Measurements from ENCODE around the gene SARS1.
A peak's percentile ranks its signal among the peaks of the same experiment; 100 is the strongest.

Gene SARS1

DNA sequence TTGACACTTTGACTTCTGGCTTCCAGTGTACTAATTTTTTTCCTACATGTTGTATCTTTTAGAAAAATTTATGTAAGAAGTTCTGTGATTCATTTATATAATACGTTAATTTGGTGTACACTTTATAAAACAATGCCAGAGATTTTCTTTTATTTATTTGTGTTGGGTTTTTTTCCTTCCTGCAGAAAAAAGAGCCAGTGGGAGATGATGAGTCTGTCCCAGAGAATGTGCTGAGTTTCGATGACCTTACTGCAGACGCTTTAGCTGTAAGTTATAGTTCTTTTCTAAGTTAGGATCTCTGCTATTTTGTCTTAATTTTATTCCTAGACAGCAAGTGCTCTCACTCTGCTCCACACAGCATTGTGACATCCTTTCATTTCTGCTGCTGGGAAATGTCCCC, 14.4 kb downstream of the SARS1 start:
- DNase-seq (ENCODE audit: low spot score): peak; percentile 74

DNA sequence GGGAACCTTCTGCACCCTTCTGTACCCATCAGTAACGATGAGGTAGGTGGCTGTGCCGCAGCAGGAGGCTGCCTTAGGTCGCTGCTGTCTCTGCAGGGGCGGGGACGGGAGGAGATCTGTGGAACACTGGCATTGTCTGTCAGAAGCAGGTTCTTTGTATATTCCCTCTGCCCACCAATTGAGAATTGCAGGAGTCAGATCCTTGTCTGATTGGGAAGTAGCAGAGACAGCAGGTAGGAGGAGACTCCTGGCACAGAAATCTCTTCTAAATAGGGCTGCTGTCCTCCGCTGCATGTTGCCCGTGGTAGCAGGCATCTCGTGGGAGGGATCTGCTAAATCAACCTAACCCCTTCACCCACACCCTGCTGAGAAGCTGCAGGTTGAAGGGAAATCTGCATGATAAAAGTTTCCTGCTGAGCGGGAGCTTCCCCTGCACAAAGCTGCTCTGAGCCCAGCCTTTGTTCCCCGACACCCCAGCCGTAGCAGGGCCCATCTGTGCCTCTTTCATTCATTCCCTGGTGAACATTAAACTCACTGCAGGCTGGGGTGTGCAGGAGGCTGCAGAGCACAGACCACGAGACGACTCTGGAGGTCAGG, 15.9 kb downstream of the SARS1 start:
- no peak for DNase-seq (ENCODE audit: low spot score)

DNA sequence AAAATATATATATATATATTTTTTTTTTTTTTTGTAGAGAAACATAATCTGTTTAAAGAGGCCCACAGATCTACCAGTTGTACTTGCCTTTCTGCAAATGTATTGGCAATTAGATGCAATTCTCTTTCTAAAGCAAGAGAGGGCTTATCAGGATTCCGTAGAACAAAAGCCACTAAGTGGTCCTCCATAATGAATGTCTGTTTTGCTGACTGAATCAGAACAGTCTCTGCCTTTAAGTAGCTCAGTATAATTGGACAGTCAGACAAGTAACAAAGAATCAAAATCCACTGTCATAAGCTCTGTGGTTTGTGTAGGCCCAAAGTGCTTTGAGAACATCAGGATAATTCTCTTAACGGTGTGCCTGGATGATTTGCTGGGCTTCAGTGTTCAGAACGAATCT, 17.3 kb downstream of the SARS1 start:
- no peak for DNase-seq (ENCODE audit: low spot score)

DNA sequence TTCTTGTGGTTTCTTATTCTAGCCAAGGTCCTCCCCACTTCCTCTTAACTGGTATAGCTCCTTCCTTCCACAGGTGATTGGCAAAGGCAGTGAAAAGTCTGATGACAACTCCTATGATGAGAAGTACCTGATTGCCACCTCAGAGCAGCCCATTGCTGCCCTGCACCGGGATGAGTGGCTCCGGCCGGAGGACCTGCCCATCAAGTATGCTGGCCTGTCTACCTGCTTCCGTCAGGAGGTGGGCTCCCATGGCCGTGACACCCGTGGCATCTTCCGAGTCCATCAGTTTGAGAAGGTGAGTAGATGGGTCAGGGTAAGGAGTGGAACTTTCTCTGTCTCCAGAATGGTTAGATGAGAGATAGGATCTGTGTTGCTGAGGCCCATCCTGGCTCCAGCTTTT, 21.4 kb downstream of the SARS1 start:
- DNase-seq (ENCODE audit: low spot score): no peak

DNA sequence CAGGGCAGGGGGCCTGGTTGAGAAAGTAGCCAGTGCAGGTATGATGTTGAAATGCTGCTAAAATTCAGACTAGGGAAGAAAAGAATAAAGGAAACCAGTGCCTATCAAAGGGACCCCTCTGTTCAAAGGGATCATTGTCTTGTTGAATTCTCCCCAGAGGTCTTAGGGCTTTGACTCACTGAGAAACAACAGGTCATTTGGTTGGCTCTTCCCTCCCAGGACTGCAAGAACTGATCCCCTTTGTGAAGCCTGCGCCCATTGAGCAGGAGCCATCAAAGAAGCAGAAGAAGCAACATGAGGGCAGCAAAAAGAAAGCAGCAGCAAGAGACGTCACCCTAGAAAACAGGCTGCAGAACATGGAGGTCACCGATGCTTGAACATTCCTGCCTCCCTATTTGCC, 23.8 kb downstream of the SARS1 start:
- DNase-seq (ENCODE audit: low spot score): no peak

DNA sequence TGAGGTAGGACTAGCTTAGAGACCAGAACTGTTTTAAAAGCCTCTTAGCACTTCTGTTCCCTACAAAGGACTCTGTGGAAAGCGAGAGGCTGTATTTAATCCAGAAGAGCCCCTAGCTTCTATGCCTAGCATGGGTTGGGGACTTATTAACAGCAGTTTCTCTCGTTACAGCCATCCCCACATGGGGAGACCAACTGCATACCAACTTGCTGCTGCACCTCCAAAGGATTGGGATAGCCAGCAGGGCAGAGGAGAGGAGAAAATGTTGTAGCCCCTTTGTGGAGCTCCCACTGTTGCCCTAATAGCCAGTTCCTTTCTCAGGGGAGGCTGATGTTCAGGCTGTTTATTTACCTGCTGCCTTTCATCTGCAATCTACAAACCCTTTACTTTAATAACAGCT, 24.7 kb downstream of the SARS1 start:
- no peak for DNase-seq (ENCODE audit: low spot score)

DNA sequence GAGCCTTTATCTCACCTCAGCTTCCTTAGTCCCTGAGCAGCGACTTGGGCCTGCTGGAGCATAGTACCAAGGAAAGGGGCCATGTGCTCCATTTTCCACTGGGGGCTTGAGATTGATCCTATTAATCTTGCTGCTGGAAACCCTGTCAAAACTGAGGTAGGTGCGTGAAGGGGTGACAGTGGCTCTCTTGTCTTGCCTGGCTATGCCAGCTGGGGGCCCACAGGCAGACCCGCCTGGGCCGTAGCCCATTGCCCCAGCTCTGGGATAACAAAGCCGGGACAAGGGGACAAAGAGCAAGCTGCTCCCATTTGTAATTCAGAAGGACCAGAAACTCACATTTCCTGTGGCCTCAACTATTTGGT, 25.3 kb downstream of the SARS1 start:
- no peak for DNase-seq (ENCODE audit: low spot score)

DNA sequence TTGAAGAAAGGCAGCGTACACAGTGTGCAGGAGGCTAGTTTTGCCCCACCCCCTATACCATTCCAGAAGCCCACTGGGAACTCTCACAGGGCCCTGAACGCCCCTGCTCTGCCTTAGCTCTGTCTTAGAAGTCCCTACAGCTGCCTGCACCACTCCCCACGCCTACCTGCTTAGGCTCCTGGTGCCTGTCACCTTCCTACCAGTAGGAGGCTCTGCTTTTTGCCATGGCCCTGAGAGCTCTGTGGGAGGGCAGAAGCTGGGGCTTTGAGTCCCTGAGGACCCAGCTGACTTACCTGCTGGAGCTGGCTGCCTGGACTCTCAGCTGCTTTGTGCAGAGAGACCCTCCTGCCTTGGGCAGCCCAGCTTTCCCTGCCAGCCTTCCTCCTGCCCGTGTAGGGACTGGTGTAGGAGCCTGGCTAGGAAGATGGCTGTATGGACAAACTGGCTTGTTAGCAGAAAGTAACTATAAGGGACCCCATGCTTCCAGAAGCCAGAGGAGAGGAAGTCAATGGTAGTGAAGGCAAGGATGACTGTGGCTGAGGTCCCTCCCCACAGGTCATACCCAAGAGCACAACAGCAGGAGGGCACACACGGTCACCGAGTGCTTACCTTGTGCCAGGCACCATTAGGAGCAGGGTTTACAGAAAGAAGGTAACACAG, 25.8 kb downstream of the SARS1 start:
- no peak for DNase-seq (ENCODE audit: low spot score)

DNA sequence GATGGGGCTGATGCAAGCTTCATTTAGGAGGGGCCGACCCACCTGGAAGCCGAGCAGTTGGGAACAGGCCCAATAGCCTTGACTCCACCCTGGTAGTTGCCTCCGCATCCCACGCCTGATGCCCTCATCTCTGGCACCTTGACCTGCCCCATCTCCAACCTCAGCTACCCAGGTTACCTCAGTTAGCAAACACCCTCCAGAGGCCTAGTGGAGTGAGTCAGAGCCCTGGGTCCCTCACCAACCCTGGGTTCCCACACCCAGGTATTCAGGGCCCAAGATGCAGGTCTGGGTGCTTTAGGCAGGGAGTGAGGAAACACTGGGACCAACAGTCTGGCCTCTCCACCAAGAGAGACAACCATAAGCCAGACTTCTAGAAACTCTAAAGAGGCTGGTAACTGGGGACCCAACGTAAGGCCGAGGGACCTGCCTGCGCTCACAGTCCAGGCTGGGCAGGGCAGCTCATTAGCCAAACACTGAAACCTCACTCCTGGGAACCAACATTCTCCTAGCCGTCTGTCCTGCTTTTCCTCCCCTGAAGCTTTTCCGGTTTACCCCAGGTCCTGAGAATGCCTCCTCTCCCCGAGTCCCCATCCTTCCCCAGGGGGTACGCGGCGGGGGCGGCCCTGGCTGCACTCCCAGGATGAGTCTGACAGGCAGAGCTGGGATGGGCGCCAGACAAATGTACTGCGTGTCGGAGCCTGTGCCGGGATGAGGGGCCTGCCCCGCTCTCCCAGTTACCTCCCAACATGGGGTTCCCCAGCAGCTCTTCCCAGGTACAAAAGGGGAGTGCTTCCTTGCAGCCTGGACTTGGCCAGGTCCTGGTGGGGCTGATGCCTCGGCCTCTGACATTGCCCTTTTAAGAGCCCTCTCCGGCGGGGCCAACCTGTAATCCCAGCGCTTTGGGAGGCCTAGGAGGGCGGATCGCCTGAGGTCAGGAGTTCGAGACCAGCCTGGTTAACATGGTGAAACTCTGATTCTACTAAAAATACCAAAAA, 26.7 kb downstream of the SARS1 start:
- DNase-seq (ENCODE audit: low spot score): peak; percentile 58

DNA sequence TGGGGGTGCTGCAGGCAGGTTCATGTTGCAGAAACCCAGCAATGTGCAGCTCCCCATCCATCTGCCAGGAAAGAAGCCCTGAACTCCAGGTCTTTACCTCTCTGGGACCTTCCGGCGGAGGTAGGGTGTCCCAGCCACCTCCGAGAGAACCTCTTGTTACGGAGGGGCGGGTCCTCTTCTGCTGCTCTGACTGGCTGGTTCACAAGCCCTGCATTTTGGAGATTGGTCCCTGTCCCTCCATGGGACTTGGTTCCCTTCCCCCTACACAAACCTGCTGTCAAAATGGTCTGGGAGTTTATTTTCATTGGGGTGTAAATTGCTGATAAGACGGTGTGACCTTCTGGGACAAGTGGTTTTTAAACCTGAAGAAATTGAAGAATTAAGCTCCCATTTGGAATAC, 27.6 kb downstream of the SARS1 start:
- no peak for DNase-seq (ENCODE audit: low spot score)

DNA sequence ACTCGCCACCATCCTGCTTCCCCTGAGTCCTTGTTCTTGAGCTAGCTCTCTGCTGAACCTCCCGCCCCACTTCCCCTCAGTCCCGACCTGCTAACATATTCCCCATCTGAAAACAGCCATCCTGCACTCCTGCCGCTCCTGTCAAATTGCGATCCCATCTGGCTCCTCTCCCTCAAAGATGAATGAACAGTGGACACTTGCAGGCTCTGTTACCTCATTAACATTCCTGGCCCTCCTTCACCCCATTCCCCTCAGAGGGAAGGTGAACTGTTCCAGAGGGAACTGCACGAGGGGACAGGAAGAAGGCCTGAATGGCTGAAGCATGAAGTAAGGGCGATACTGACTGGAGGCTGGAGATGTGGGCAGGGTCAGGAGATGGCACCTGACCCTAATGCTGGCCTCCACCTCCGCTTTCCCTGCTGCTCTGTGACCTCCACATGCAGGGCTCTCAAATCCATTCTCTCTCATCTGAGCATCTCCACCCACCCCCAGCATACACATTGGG, 28.2 kb downstream of the SARS1 start:
- no peak for DNase-seq (ENCODE audit: low spot score)

DNA sequence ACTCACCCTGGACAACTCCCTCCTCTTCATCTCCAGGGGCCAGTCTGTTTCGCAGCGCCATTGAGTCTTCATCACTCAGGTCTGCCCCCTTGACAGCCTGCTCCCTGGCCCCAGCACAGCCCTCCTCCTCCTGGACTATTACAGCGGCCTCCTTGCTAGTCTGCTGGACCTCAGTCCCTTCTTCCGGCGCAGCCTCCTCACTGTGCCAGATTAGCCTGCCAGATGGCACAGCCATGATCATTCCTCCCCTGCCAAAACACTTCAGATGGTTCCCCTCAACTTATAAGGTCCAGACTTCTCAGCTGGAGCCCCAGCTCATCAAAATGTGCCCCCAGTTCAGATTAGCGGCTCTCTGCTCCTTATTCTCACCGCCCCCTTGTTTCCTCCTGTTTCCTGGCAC, 28.7 kb downstream of the SARS1 start:
- DNase-seq (ENCODE audit: low spot score): no peak

DNA sequence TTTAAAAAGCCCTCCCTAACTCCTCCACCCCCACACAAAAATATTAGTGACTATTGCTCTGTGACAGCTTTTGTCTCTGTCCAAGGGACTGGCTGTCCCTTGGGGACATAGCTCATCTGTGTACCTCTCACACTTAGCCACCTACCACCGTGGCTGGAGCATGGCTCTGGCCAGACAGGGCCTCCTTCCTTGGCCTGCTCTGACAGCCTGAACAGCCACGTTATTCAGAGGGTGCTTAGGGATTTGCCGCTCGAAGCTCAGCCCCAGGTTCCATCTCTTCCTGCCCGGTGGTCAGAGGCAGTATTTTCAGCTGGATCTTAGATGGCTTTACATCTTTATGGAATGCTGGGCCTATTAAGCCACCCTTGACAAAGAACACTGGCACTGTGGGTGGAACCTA, 29.5 kb downstream of the SARS1 start:
- no peak for DNase-seq (ENCODE audit: low spot score)

DNA sequence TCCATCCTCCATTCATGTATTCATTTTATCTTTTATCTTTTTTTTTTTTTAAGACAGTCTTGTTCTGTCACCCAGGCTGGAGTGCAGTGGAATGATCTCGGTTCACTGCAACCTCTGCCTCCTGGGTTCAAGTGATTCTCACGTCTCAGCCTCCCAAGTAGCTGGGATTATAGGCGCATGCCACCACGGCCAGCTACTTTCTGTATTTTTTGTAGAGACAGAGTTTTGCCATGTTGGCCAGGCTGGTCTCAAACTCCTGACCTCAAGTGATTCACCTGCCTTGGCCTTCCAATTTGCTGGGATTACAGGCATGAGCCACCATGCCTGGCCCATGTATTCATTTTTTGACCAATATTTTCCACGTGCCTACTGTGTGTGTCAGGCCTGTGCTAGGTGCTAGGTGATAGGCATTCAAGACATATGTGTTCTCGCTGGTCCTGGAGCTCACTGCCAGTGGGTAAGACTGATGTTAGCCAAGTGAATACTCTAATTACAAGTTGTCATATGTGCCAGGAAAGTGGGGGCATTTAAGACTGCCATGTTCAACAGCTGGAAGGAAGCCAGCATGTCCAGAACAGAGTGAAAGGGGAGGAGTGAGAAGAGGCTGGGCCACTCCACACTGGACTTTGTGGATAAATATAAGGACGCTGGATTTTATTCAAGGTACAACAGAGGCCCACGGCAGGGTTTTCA, 30.3 kb downstream of the SARS1 start:
- DNase-seq (ENCODE audit: low spot score): no peak

DNA sequence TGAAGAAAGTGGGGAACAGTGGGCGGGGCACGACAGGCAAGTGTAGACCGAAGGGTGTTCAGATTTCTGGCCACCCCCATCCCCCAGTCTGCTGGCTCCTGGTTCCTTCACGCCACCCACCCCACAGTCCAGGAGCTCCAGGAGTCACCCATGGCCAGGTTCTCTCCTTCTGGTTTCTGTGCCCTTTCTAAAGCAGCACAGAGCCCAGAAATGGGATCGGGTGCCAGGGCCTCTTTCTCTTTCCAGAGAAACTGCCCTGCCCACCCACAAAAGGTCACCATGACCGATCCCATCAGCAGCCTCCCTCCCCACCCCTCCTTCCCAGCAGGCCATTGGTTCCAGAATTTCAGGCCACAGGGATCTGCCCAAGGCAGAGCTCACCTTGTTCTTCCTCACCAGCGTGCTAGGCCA, 32.4 kb downstream of the SARS1 start:
- DNase-seq (ENCODE audit: low spot score): no peak

DNA sequence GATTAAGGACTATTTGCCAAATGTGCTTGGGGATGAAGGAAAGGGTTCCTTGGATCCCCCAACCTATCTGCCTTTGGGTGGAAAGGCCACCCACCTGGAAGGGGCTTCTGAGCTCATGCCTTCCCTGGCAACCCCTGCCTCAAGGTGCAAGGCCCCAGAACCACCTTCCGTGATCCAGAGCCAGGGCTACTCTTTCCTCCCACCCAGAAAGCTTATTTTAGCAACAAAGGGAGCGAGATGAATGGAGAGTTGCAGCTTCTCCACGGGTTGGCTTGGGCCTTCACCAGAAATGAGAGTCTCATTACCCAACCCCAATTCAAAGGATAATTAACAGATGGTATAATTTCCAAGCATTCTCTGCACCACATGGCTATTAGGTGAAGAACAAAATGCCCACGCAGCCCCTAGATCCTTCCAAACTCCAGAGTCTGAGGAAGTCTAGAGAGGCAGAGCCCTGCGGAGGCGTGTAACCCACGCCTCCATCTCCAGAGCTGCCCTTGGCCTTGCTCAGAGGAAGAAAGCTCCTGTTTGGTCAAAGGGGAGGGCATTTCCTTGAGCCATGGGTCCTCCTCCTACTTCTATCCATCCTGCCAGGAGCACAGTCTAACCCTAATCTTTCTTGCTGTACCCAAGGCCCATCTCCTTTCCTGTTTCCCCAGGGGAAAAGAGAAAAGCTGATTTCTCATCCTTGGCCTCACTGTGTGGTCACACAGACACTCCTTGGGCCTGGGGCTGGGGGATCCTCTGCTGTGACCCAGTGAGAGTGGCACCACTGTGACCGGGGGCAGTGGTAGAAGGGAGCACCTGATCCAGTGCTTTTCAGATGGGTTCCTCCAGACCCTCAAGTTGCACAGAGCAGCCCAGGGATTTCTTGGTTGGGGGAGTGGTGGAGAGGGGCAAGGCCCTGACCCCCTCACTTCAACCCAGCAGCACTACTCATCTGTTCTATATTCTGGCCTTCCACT, 34.0 kb downstream of the SARS1 start:
- no peak for DNase-seq (ENCODE audit: low spot score)

DNA sequence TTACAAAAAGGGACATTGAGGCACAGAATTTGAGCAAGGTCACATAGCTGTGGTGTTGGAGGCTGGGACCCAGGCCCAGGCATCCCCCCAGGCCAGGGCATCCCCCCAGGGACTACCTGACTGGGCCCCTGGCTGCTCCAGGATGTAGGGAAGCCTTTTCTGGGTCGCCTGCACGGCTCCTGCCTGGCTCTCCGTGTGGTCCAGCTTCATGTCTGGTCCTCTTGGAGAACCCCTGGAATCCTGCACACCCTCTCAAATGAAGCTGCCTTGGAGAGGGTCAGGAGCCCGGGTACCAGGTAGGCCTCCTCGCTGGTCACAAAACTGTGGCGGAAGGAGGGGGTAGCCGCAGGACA, 34.7 kb downstream of the SARS1 start:
- DNase-seq (ENCODE audit: low spot score): no peak

DNA sequence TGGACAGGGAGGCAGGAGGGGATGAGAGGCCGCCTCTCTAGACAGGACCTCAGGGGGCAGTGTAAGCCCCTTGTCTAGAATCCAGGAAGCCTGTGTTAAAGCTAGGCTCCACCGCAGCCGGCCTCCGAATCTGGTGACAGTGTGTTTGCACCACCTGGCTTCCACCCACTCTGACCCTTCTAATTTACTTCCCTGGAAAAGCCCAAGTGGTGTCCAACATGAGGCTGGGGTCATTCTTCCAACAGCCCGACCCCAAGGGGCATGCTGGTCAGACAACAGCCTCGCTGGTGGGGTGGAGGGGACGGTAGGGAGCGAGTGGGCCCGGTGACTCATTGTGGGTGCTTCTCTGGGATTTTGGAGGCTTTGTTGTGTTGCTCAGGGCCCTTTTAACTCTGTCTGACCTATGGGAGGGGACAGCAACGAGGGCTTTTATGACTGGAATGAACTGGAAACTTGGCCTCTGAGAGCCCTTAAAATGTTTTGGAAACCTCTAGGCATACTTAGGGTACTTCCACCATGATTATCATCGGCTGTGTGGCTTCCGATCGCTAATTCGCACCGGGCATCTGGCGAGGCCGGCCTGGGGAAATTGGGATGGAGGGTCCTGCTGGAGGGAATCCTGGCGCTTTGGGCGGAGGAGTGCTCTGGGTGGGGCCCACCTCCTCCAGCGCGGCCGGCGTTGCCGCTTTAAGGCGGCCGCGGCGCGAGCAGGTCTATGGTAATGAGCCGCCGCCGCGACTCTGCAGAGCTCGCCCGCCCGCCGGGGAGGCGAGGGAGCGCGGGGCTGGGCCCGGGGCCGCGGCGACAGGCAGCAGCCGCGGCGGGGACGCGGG, 35.3 kb downstream of the SARS1 start, which contains the start of gene CELSR2:
CELSR2 (plus strand) TSS at position 743 of the 833 bp plus-strand sequence. CDS start 541 bp downstream, outside the sequence.
- DNase-seq (ENCODE audit: low spot score): peak; percentile 84

DNA sequence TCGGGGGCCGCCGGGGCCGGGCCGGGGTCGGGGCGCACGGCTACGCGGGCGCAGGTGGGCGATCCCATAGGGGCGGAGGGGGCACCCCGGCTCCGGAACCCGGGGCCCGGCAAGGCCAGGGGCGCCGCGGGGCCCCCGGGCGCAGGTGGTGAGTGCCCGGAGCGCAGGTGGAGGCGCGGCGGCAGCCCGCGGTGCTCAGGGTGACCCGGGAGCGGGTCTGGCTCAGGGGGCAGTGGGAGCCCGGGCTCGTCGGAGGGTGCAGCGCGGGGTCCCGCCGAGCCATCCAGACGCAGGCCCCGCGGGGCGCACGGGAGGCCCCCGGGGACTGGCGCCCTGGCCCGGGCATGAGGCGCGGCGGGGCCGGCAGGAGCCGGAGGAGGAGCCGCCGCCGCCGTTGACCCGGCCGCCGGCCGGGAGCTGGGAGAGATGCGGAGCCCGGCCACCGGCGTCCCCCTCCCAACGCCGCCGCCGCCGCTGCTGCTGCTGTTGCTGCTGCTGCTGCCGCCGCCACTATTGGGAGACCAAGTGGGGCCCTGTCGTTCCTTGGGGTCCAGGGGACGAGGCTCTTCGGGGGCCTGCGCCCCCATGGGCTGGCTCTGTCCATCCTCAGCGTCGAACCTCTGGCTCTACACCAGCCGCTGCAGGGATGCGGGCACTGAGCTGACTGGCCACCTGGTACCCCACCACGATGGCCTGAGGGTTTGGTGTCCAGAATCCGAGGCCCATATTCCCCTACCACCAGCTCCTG, 36.1 kb downstream of the SARS1 start:
- peak; percentile 59 for DNase-seq (ENCODE audit: low spot score)
